GM12874 (cell line): ENCODE data around the gene NELL1.

Source experiments
- CTCF ChIP-seq: IDR thresholded peaks from 2 replicates; pipeline ENCODE4 v1.5.1; 2011; ENCODE audit warnings: low read depth, mild to moderate bottlenecking, control low read depth, low read length, moderate library complexity; ENCODE audit not compliant: insufficient read depth

NELL1 gene

GRCh38 chr11:20869123-20869522 is 199.7 kb downstream of the NELL1 start:
- TF ChIP-seq CTCF, result no peak

- TF ChIP-seq CTCF, result peak; percentile 47
Observed at GRCh38 chr11:20873054-20873453, 203.7 kb downstream of the NELL1 start.

- TF ChIP-seq CTCF, result no peak
Observed at GRCh38 chr11:20874358-20874757, 205.0 kb downstream of the NELL1 start.

- no peak for TF ChIP-seq CTCF
Observed at GRCh38 chr11:20875889-20876288, 206.5 kb downstream of the NELL1 start.

- no peak for TF ChIP-seq CTCF
Observed at GRCh38 chr11:20876738-20877137, 207.4 kb downstream of the NELL1 start.

- TF ChIP-seq CTCF, result no peak
Observed at GRCh38 chr11:20880094-20880493, 210.7 kb downstream of the NELL1 start.

GRCh38 chr11:20881328-20882079 is 212.1 kb downstream of the NELL1 start:
- TF ChIP-seq CTCF, result no peak
